Neural crest cell (in vitro differentiated cells): ENCODE data around the gene NME3. TPM values are rescaled to one million over a fixed set of nuclear protein-coding genes. Genes with fewer than 3 reads are reported as not detected.

ENCODE experiments used
- DNase-seq: peaks from one replicate; pipeline ENCODE4 v3.0.0; 2021; ENCODE audit warnings: low read depth, mixed read lengths, low spot score
- H3K27ac Mint-ChIP-seq: one replicate; pipeline ENCODE4 v1.8.0; 2021; ENCODE audit warnings: mild to moderate bottlenecking, mixed read lengths; ENCODE audit not compliant: unreplicated experiment
- H3K27me3 Mint-ChIP-seq: 2 replicates; pipeline ENCODE4 v1.8.0; 2021; ENCODE audit warnings: low read depth, mild to moderate bottlenecking, mixed read lengths
- H3K36me3 Mint-ChIP-seq: 2 replicates; pipeline ENCODE4 v1.8.0; 2021; ENCODE audit warnings: low read depth, mild to moderate bottlenecking, mixed read lengths
- H3K4me1 Mint-ChIP-seq: 2 replicates; pipeline ENCODE4 v1.8.0; 2021; ENCODE audit warnings: mixed read lengths
- H3K4me3 Mint-ChIP-seq: one replicate; pipeline ENCODE4 v1.8.0; 2021; ENCODE audit warnings: mild to moderate bottlenecking, mixed read lengths
- H3K9me3 Mint-ChIP-seq: 2 replicates; pipeline ENCODE4 v1.8.0; 2021; ENCODE audit warnings: mixed read lengths
- CTCF ChIP-seq: fragments of 200-600 bp; sonication (generic); conservative IDR thresholded peaks from 2 replicates; pipeline ENCODE4 v1.5.0; 2021; ENCODE audit warnings: antibody characterized with exemption, mild to moderate bottlenecking
- long read RNA-seq: library from polyadenylated mRNA; unstranded; transcript quantifications from one replicate; pipeline ENCODE4 v2.0.0, GENCODE V29; 2020
- total RNA-seq: library from RNA; stranded (reverse); gene quantifications from 2 replicates; pipeline ENCODE4 v1.2.1, GENCODE V29; 2021

NME3 gene
- 35.0 and 38.0 TPM in 2 replicates for total RNA-seq
- long read RNA-seq: 0 reads

- Mint-ChIP-seq H3K4me1 (peaks cover 8% of the 10 kb centered on the region), H3K4me3 (peak within 1 kb of the TSS; percentile 99), H3K27ac (peak within 1 kb of the TSS; percentile 98), H3K36me3 (peaks cover 6% of the 10 kb centered on the region), H3K9me3 (no peaks in the 10 kb centered on the region), H3K27me3 (peaks cover 6% of the 10 kb centered on the region)
- DNase-seq: peak; percentile 60
- TF ChIP-seq CTCF: no peak
Observed at GRCh38 chr16:1771188-1771863, at the start of gene NME3. Gene NME3 (minus strand): TSS chr16:1771543. CDS start chr16:1771534, 9 bp downstream.

GRCh38 chr16:1820946-1821290 lies 49.6 kb upstream of the NME3 start:
- no peaks in the 10 kb centered on the region for H3K36me3 Mint-ChIP-seq
- no peak overlapping the region for H3K27ac Mint-ChIP-seq

GRCh38 chr16:1820096-1820945 lies 49.0 kb upstream of the NME3 start:
- Mint-ChIP-seq H3K36me3 (no peaks in the 10 kb centered on the region), H3K27me3 (no peaks in the 10 kb centered on the region), H3K4me1 (peaks cover 10% of the 10 kb centered on the region), H3K27ac (no peak overlapping the region), H3K9me3 (no peaks in the 10 kb centered on the region), H3K4me3 (no peak overlapping the region)
- DNase-seq: no peak
- TF ChIP-seq CTCF: no peak

More at GRCh38 chr16:1820946-1821290, 49.6 kb upstream of the NME3 start:
- no peaks in the 10 kb centered on the region for H3K9me3 Mint-ChIP-seq
- TF ChIP-seq CTCF: no peak
- peaks cover 13% of the 10 kb centered on the region for H3K4me1 Mint-ChIP-seq
- H3K4me3 Mint-ChIP-seq: no peak overlapping the region
- DNase-seq: no peak
- H3K27me3 Mint-ChIP-seq: no peaks in the 10 kb centered on the region

GRCh38 chr16:1819611-1820010 lies 48.3 kb upstream of the NME3 start:
- H3K36me3 Mint-ChIP-seq: no peaks in the 10 kb centered on the region
- H3K27me3 Mint-ChIP-seq: no peaks in the 10 kb centered on the region
- H3K27ac Mint-ChIP-seq: peak overlapping the region; percentile 19
- no peaks in the 10 kb centered on the region for H3K9me3 Mint-ChIP-seq
- DNase-seq: no peak
- peak overlapping the region; percentile 41 for H3K4me3 Mint-ChIP-seq
- no peak for TF ChIP-seq CTCF
- H3K4me1 Mint-ChIP-seq: peaks cover 8% of the 10 kb centered on the region

GRCh38 chr16:1818873-1819525 lies 47.7 kb upstream of the NME3 start:
- no peak for TF ChIP-seq CTCF
- Mint-ChIP-seq H3K4me1 (peaks cover 4% of the 10 kb centered on the region), H3K4me3 (peak overlapping the region; percentile 41), H3K9me3 (no peaks in the 10 kb centered on the region), H3K36me3 (no peaks in the 10 kb centered on the region), H3K27me3 (no peaks in the 10 kb centered on the region), H3K27ac (peak overlapping the region; percentile 19)
- DNase-seq: no peak
